Measurements from ENCODE around the gene PEX11B. TPM values are rescaled to one million over a fixed set of nuclear protein-coding genes. Genes with fewer than 3 reads are reported as not detected.
A peak's percentile ranks its signal among the peaks of the same experiment; 100 is the strongest.

PEX11B gene
- total and polyA plus RNA-seq, 2 experiments from 2014 or later: 7.4 to 9.1 TPM

- no peaks in the 10 kb centered on the region for H3K79me2 ChIP-seq (replicated peaks; ENCODE audit: insufficient read depth)
- H3K36me3 ChIP-seq (ENCODE audit: insufficient read depth): no peaks in the 10 kb centered on the region
- no peaks in the 10 kb centered on the region for H4K20me1 ChIP-seq (replicated peaks; ENCODE audit: insufficient read depth)
- peak overlapping the region; percentile 93 for H3K4me2 ChIP-seq
- Mint-ChIP-seq H3K27me3 (ENCODE audit: insufficient read depth, low read depth, poor library complexity) (peaks cover 72% of the 10 kb centered on the region), H3K9me3 (peaks cover 2% of the 10 kb centered on the region; the same call in 2 of the 3 replicates), H3K36me3 (ENCODE audit: low read depth) (no peaks in the 10 kb centered on the region; the same call in 2 of the 3 replicates), H3K27ac (no peak overlapping the region), H3K4me1 (peaks cover 33% of the 10 kb centered on the region), H3K4me3 (peak overlapping the region; percentile 95)
- H3K4me1 ChIP-seq (ENCODE audit: insufficient read depth): peaks cover 27% of the 10 kb centered on the region
- peaks cover 81% of the 10 kb centered on the region for H3K27me3 ChIP-seq (ENCODE audit: insufficient read depth)
- H3K27ac ChIP-seq (ENCODE audit: low read depth): no peak overlapping the region
- peaks cover 4% of the 10 kb centered on the region; the same call in 1 of the 2 replicates for H3F3A ChIP-seq (replicated peaks; ENCODE audit: low read depth)
- H2AFZ ChIP-seq: peak overlapping the region; percentile 94
- H3K9me2 ChIP-seq (ENCODE audit: insufficient read depth): no peaks in the 10 kb centered on the region
- peak overlapping the region; percentile 90 for H3K4me3 ChIP-seq
- ATAC-seq (no peak), DNase-seq (ENCODE audit: low spot score) (no peak)
- no peak for TF ChIP-seq ETS1 (IDR thresholded peaks at IDR 0.05)
- TF ChIP-seq EZH2phosphoT487 (IDR thresholded peaks at IDR 0.05; ENCODE audit: unreplicated experiment): no peak
- TF ChIP-seq, protein P1, sequence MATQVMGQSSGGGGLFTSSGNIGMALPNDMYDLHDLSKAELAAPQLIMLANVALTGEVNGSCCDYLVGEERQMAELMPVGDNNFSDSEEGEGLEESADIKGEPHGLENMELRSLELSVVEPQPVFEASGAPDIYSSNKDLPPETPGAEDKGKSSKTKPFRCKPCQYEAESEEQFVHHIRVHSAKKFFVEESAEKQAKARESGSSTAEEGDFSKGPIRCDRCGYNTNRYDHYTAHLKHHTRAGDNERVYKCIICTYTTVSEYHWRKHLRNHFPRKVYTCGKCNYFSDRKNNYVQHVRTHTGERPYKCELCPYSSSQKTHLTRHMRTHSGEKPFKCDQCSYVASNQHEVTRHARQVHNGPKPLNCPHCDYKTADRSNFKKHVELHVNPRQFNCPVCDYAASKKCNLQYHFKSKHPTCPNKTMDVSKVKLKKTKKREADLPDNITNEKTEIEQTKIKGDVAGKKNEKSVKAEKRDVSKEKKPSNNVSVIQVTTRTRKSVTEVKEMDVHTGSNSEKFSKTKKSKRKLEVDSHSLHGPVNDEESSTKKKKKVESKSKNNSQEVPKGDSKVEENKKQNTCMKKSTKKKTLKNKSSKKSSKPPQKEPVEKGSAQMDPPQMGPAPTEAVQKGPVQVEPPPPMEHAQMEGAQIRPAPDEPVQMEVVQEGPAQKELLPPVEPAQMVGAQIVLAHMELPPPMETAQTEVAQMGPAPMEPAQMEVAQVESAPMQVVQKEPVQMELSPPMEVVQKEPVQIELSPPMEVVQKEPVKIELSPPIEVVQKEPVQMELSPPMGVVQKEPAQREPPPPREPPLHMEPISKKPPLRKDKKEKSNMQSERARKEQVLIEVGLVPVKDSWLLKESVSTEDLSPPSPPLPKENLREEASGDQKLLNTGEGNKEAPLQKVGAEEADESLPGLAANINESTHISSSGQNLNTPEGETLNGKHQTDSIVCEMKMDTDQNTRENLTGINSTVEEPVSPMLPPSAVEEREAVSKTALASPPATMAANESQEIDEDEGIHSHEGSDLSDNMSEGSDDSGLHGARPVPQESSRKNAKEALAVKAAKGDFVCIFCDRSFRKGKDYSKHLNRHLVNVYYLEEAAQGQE (IDR thresholded peaks at IDR 0.05; ENCODE audit: unreplicated experiment): no peak
- TF ChIP-seq JUNB (IDR thresholded peaks at IDR 0.05; ENCODE audit: unreplicated experiment): no peak
- no peak for TF ChIP-seq EZH2 (IDR thresholded peaks at IDR 0.05; ENCODE audit: low read depth, unreplicated experiment)
- TF ChIP-seq CTCF (conservative IDR thresholded peaks at IDR 0.05; ENCODE audit: low read depth in 2 of 2): no peak
- TF ChIP-seq CREB1 (CRISPR knock-in tag; IDR thresholded peaks at IDR 0.05; ENCODE audit: low read depth): no peak
- no peak for TF ChIP-seq ZNF331 (CRISPR knock-in tag; IDR thresholded peaks at IDR 0.05; ENCODE audit: low read depth)
- TF ChIP-seq, protein P2, sequence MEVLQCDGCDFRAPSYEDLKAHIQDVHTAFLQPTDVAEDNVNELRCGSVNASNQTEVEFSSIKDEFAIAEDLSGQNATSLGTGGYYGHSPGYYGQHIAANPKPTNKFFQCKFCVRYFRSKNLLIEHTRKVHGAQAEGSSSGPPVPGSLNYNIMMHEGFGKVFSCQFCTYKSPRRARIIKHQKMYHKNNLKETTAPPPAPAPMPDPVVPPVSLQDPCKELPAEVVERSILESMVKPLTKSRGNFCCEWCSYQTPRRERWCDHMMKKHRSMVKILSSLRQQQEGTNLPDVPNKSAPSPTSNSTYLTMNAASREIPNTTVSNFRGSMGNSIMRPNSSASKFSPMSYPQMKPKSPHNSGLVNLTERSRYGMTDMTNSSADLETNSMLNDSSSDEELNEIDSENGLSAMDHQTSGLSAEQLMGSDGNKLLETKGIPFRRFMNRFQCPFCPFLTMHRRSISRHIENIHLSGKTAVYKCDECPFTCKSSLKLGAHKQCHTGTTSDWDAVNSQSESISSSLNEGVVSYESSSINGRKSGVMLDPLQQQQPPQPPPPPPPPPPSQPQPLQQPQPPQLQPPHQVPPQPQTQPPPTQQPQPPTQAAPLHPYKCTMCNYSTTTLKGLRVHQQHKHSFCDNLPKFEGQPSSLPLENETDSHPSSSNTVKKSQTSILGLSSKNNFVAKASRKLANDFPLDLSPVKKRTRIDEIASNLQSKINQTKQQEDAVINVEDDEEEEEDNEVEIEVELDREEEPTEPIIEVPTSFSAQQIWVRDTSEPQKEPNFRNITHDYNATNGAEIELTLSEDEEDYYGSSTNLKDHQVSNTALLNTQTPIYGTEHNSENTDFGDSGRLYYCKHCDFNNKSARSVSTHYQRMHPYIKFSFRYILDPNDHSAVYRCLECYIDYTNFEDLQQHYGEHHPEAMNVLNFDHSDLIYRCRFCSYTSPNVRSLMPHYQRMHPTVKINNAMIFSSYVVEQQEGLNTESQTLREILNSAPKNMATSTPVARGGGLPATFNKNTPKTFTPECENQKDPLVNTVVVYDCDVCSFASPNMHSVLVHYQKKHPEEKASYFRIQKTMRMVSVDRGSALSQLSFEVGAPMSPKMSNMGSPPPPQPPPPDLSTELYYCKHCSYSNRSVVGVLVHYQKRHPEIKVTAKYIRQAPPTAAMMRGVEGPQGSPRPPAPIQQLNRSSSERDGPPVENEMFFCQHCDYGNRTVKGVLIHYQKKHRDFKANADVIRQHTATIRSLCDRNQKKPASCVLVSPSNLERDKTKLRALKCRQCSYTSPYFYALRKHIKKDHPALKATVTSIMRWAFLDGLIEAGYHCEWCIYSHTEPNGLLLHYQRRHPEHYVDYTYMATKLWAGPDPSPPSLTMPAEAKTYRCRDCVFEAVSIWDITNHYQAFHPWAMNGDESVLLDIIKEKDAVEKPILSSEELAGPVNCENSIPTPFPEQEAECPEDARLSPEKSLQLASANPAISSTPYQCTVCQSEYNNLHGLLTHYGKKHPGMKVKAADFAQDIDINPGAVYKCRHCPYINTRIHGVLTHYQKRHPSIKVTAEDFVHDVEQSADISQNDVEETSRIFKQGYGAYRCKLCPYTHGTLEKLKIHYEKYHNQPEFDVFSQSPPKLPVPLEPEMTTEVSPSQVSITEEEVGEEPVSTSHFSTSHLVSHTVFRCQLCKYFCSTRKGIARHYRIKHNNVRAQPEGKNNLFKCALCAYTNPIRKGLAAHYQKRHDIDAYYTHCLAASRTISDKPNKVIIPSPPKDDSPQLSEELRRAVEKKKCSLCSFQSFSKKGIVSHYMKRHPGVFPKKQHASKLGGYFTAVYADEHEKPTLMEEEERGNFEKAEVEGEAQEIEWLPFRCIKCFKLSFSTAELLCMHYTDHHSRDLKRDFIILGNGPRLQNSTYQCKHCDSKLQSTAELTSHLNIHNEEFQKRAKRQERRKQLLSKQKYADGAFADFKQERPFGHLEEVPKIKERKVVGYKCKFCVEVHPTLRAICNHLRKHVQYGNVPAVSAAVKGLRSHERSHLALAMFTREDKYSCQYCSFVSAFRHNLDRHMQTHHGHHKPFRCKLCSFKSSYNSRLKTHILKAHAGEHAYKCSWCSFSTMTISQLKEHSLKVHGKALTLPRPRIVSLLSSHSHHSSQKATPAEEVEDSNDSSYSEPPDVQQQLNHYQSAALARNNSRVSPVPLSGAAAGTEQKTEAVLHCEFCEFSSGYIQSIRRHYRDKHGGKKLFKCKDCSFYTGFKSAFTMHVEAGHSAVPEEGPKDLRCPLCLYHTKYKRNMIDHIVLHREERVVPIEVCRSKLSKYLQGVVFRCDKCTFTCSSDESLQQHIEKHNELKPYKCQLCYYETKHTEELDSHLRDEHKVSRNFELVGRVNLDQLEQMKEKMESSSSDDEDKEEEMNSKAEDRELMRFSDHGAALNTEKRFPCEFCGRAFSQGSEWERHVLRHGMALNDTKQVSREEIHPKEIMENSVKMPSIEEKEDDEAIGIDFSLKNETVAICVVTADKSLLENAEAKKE (CRISPR knock-in tag; IDR thresholded peaks at IDR 0.05): no peak
- no peak for TF ChIP-seq STAT1 (IDR thresholded peaks at IDR 0.05; ENCODE audit: unreplicated experiment)
- no peak for TF ChIP-seq POLR2AphosphoS5 (IDR thresholded peaks at IDR 0.05; ENCODE audit: low read depth)
- TF ChIP-seq NANOG (IDR thresholded peaks at IDR 0.05; ENCODE audit: borderline replicate concordance): no peak
- no peak for TF ChIP-seq ZNF114 (CRISPR knock-in tag; IDR thresholded peaks at IDR 0.05)
These were observed 41.5 kb upstream of the PEX11B start for GRCh38 chr1:145959957-145960467.
